Gastrocnemius medialis (tissue), 4 donors: ENCODE measurements around the gene USP54.

ENCODE experiments used
- CTCF ChIP-seq, 5 experiments: fragments of 450-650 bp in 3 of 5; fragments of 200-600 bp in 2 of 5; sonication (generic) in 2 of 5; IDR thresholded peaks in 4 of 5; conservative IDR thresholded peaks in 1 of 5; 1 replicate in 4 of 5; 2 replicates in 1 of 5; pipeline ENCODE4 v1.5.1; 2016 to 2019; ENCODE audit warnings: antibody characterized with exemption in 5 of 5, mild to moderate bottlenecking in 3 of 5, moderate library complexity in 3 of 5
- POLR2A ChIP-seq, 2 donors: fragments of 450-650 bp; IDR thresholded peaks; one replicate each; pipeline ENCODE4 v1.6.1; 2017; ENCODE audit warnings: antibody characterized with exemption in 2 of 2, mild to moderate bottlenecking in 2 of 2, moderate library complexity in 2 of 2

DNA sequence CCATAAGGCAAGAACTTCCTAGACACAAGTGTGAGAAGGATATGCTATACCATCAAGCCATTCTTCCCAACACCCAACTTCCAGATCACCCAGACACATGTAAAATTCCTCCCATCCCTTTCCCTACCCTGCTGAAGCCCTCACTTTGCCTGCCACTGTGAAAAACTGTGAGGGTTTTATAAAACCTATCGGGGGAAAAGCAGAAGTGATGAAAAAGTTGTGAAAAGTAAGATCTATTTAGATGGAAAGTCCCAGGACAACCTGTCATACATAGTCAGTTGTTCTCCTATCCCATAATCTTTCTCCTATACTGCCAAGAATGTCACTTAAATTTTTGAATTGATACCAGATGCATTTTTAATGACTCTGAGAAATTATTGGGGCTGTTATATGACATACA, 56.3 kb downstream of the USP54 start:
- TF ChIP-seq CTCF (IDR thresholded peaks at IDR 0.05 in 4 of 5, conservative IDR thresholded peaks at IDR 0.05 in 1 of 5) (no peak), POLR2A (IDR thresholded peaks at IDR 0.05) (no peak)
